ENCODE measurements around the gene SNX3.

DNA sequence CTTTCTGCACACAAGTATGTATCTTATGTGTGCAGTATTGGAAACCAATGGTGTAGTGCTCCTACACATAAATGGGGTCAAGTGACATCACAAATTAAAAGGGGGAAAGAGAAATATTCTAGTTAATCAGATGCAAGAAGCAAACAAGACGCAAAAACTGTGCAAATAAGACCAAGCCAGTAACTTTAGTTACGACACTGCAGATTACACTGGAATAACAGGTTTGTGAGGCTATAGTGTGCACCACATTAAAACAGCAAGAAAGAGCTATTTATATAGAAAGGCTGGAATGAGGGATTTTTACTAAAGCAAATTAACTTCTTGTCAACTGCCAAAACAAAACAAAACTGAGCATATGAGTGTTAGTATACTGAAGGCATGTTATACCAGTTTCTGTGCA lies 49.2 kb downstream of the SNX3 start:
- TF ChIP-seq YY1 (IDR thresholded peaks at IDR 0.05; ENCODE audit: insufficient read depth, insufficient read length) (no peak), SUZ12 (IDR thresholded peaks at IDR 0.05; ENCODE audit: extremely low read depth, insufficient read depth, insufficient read length) (no peak)
